NCI-H2171 (cell line): ENCODE results near the gene KDSR.

Experiments
- DNase-seq: peaks from one replicate; lab custom pipeline; 2025; lab: John Stamatoyannopoulos, UW

Gene KDSR

GRCh38 chr18:63306819-63307550 lies 60.0 kb downstream of the KDSR start:
- DNase-seq = no peak

- no peak for DNase-seq
Observed at GRCh38 chr18:63306249-63306648, 60.8 kb downstream of the KDSR start.

- DNase-seq = no peak
Observed at GRCh38 chr18:63303547-63303946, 63.5 kb downstream of the KDSR start.

- no peak for DNase-seq
Observed at GRCh38 chr18:63302636-63303405, 64.2 kb downstream of the KDSR start.

GRCh38 chr18:63302220-63302619 lies 64.8 kb downstream of the KDSR start:
- DNase-seq = no peak

GRCh38 chr18:63301434-63301833 lies 65.6 kb downstream of the KDSR start:
- DNase-seq = no peak

GRCh38 chr18:63299837-63300745 lies 66.9 kb downstream of the KDSR start:
- no peak for DNase-seq

- no peak for DNase-seq
Observed at GRCh38 chr18:63298400-63299365, 68.3 kb downstream of the KDSR start.

GRCh38 chr18:63297687-63298399 lies 69.2 kb downstream of the KDSR start:
- DNase-seq = no peak

GRCh38 chr18:63293935-63294334 lies 73.1 kb downstream of the KDSR start:
- DNase-seq = no peak

GRCh38 chr18:63292831-63293683 lies 73.9 kb downstream of the KDSR start:
- DNase-seq = no peak

- DNase-seq = no peak
Observed at GRCh38 chr18:63291278-63291677, 75.7 kb downstream of the KDSR start.

GRCh38 chr18:63290821-63291200 lies 76.2 kb downstream of the KDSR start:
- no peak for DNase-seq

GRCh38 chr18:63290166-63290820 lies 76.7 kb downstream of the KDSR start:
- no peak for DNase-seq

GRCh38 chr18:63288311-63288710 lies 78.7 kb downstream of the KDSR start:
- no peak for DNase-seq

- no peak for DNase-seq
Observed at GRCh38 chr18:63287691-63288220, 79.2 kb downstream of the KDSR start.

- no peak for DNase-seq
Observed at GRCh38 chr18:63286926-63287325, 80.1 kb downstream of the KDSR start.

- DNase-seq = no peak
Observed at GRCh38 chr18:63284827-63285733, 81.9 kb downstream of the KDSR start.
